Vagina (tissue), 2 donors: ENCODE data around the gene KIRREL3. TPM values are rescaled to one million over a fixed set of nuclear protein-coding genes. Genes with fewer than 3 reads are reported as not detected.

ENCODE experiments used
- DNase-seq, 2 donors: peaks; one replicate each; pipeline ENCODE4 v3.0.0-alpha.2; 2017; ENCODE audit errors: extremely low spot score in 2 of 2
- H3K27ac ChIP-seq: fragments of 200-600 bp; sonication (generic); one replicate; pipeline ENCODE4 v1.5.1; 2019
- H3K27me3 ChIP-seq: fragments of 200-600 bp; sonication (generic); one replicate; pipeline ENCODE4 v1.5.1; 2019
- H3K36me3 ChIP-seq, 2 donors: fragments of 200-600 bp; sonication (generic); one replicate each; pipeline ENCODE4 v1.5.1; 2017 to 2019
- H3K4me1 ChIP-seq: fragments of 200-600 bp; sonication (generic); one replicate; pipeline ENCODE4 v1.5.1; 2019
- H3K4me3 ChIP-seq, 2 donors: fragments of 200-600 bp; sonication (generic); 1 replicate in 1 of 2; 2 replicates in 1 of 2; pipeline ENCODE4 v1.5.1; 2016 to 2019
- H3K9me3 ChIP-seq: fragments of 200-600 bp; sonication (generic); one replicate; pipeline ENCODE4 v1.5.1; 2019
- CTCF ChIP-seq, 3 experiments: fragments of 450-650 bp in 2 of 3; fragments of 200-600 bp in 1 of 3; sonication (generic) in 1 of 3; IDR thresholded peaks; one replicate each; pipeline ENCODE4 v1.5.1; 2017 to 2019; ENCODE audit warnings: antibody characterized with exemption in 3 of 3, mild to moderate bottlenecking in 2 of 3, moderate library complexity in 2 of 3
- POLR2A ChIP-seq, 2 donors: fragments of 450-650 bp; IDR thresholded peaks; one replicate each; pipeline ENCODE4 v1.6.1; 2017; ENCODE audit warnings: antibody characterized with exemption in 2 of 2, mild to moderate bottlenecking in 2 of 2, moderate library complexity in 2 of 2
- POLR2AphosphoS5 ChIP-seq, 2 donors: sonication (generic); formaldehyde crosslinking; IDR thresholded peaks; one replicate each; pipeline ENCODE4 v1.9.0; 2017; ENCODE audit warnings: antibody characterized with exemption in 2 of 2, mild to moderate bottlenecking in 2 of 2, low read depth in 1 of 2; ENCODE audit not compliant: insufficient read depth in 1 of 2
- intact Hi-C: fragments of 100-400 bp; cut with DNase I; formaldehyde crosslinking; loops from one replicate; pipeline ENCODE4 v1.15.1; 2023
- total RNA-seq: library from RNA; depleted of rRNA; stranded (reverse); fragments of >200 nt; gene quantifications from one replicate; pipeline ENCODE4 v1.2.3, GENCODE V29; 2016

Gene KIRREL3
- total RNA-seq, 1 donor from 2014 or later, result not detected

GRCh38 chr11:126676536-126676935, 324.0 kb downstream of the KIRREL3 start:
- no peak for DNase-seq
- Histone ChIP-seq H3K4me1 (no peaks in the 10 kb centered on the region), H3K36me3 (no peaks in the 10 kb centered on the region), H3K27me3 (no peaks in the 10 kb centered on the region), H3K9me3 (no peaks in the 10 kb centered on the region), H3K4me3 (no peak overlapping the region), H3K27ac (no peak overlapping the region)
- TF ChIP-seq POLR2A (IDR thresholded peaks at IDR 0.05) (no peak), CTCF (IDR thresholded peaks at IDR 0.05) (no peak), POLR2AphosphoS5 (IDR thresholded peaks at IDR 0.05; ENCODE audit: insufficient read depth in 1 of 2, low read depth in 1 of 2) (no peak)
- intact Hi-C loops, result no loop called here

- no peaks in the 10 kb centered on the region for H3K27me3 ChIP-seq
- H3K4me1 ChIP-seq, result no peaks in the 10 kb centered on the region
- intact Hi-C loops, result no loop called here
- DNase-seq, result no peak
- no peak for TF ChIP-seq POLR2AphosphoS5 (IDR thresholded peaks at IDR 0.05; ENCODE audit: insufficient read depth in 1 of 2, low read depth in 1 of 2)
- TF ChIP-seq POLR2A (IDR thresholded peaks at IDR 0.05), result no peak
- no peak for TF ChIP-seq CTCF (IDR thresholded peaks at IDR 0.05)
- no peak overlapping the region for H3K4me3 ChIP-seq
- no peaks in the 10 kb centered on the region for H3K9me3 ChIP-seq
- no peak overlapping the region for H3K27ac ChIP-seq
- H3K36me3 ChIP-seq, result no peaks in the 10 kb centered on the region
Measured at GRCh38 chr11:126673319-126673718, 327.3 kb downstream of the KIRREL3 start.

- Histone ChIP-seq H3K9me3 (no peaks in the 10 kb centered on the region), H3K4me3 (no peak overlapping the region), H3K4me1 (no peaks in the 10 kb centered on the region), H3K27me3 (no peaks in the 10 kb centered on the region), H3K36me3 (no peaks in the 10 kb centered on the region), H3K27ac (no peak overlapping the region)
- intact Hi-C loops, result no loop called here
- no peak for DNase-seq
- TF ChIP-seq POLR2A (IDR thresholded peaks at IDR 0.05) (no peak), CTCF (IDR thresholded peaks at IDR 0.05) (no peak), POLR2AphosphoS5 (IDR thresholded peaks at IDR 0.05; ENCODE audit: insufficient read depth in 1 of 2, low read depth in 1 of 2) (no peak)
Measured at GRCh38 chr11:126669416-126669815, 331.2 kb downstream of the KIRREL3 start.

GRCh38 chr11:126664643-126665042, 335.9 kb downstream of the KIRREL3 start:
- TF ChIP-seq POLR2AphosphoS5 (IDR thresholded peaks at IDR 0.05; ENCODE audit: insufficient read depth in 1 of 2, low read depth in 1 of 2) (no peak), CTCF (IDR thresholded peaks at IDR 0.05) (no peak)
- no peaks in the 10 kb centered on the region for H3K27me3 ChIP-seq
- no peaks in the 10 kb centered on the region for H3K36me3 ChIP-seq
- peaks cover 5% of the 10 kb centered on the region for H3K4me1 ChIP-seq
- H3K4me3 ChIP-seq, result no peak overlapping the region
- DNase-seq, result no peak
- no peak overlapping the region for H3K27ac ChIP-seq
- H3K9me3 ChIP-seq, result no peaks in the 10 kb centered on the region
- intact Hi-C loops, result no loop called here

GRCh38 chr11:126663749-126664592, 336.6 kb downstream of the KIRREL3 start:
- no peaks in the 10 kb centered on the region for H3K27me3 ChIP-seq
- peaks cover 5% of the 10 kb centered on the region for H3K4me1 ChIP-seq
- no peaks in the 10 kb centered on the region for H3K9me3 ChIP-seq
- H3K4me3 ChIP-seq, result no peak overlapping the region
- DNase-seq, result no peak
- TF ChIP-seq POLR2A (IDR thresholded peaks at IDR 0.05) (no peak), CTCF (IDR thresholded peaks at IDR 0.05) (no peak), POLR2AphosphoS5 (IDR thresholded peaks at IDR 0.05; ENCODE audit: insufficient read depth in 1 of 2, low read depth in 1 of 2) (no peak)
- intact Hi-C loops, result no loop called here
- no peak overlapping the region for H3K27ac ChIP-seq
- H3K36me3 ChIP-seq, result no peaks in the 10 kb centered on the region
